Sigmoid colon (tissue), 4 donors: ENCODE results near the gene SERPINA12.

ENCODE experiments used
- CTCF ChIP-seq, 4 experiments: fragments of 450-650 bp in 3 of 4; fragments of 200-600 bp in 1 of 4; IDR thresholded peaks; one replicate each; pipeline ENCODE4 v1.5.1; 2016 to 2019; ENCODE audit warnings: antibody characterized with exemption in 4 of 4, mild to moderate bottlenecking in 3 of 4, moderate library complexity in 2 of 4
- POLR2AphosphoS5 ChIP-seq, 4 donors: sonication (generic); formaldehyde crosslinking; IDR thresholded peaks; one replicate each; pipeline ENCODE4 v1.6.1; 2017; ENCODE audit warnings: antibody characterized with exemption in 4 of 4

- TF ChIP-seq CTCF (IDR thresholded peaks at IDR 0.05) (no peak), POLR2AphosphoS5 (IDR thresholded peaks at IDR 0.05) (no peak)
These were observed 28.5 kb downstream of the SERPINA12 start for GRCh38 chr14:94480809-94481208.
